KG1 (cell line): ENCODE data around the gene LCOR.

Experiments
- DNase-seq: peaks from one replicate; lab custom pipeline; 2025; lab: John Stamatoyannopoulos, UW

The LCOR gene

DNA sequence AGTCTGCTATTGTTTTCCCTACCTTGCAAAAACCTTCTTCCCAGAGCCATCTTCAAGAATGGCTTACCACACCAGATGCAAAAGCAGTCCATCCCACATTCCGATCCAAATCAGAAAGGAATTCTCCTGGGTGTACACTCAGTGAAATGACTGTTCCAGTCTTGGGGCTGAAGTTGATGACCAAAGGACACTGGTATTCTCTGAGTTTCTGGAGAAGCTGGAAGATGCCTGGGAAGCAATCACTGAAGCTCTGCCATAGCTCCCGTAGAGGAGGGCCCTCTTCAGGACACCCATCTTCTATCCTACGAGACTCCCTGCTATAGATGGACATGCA is 155.7 kb downstream of the LCOR start:
- no peak for DNase-seq

- no peak for DNase-seq
These were observed 156.3 kb downstream of the LCOR start for GRCh38 chr10:96988426-96988825.

- no peak for DNase-seq
These were observed 159.3 kb downstream of the LCOR start for GRCh38 chr10:96991313-96991841.

- DNase-seq: no peak
These were observed 160.6 kb downstream of the LCOR start for GRCh38 chr10:96992721-96993120.

- no peak for DNase-seq
These were observed 163.8 kb downstream of the LCOR start for GRCh38 chr10:96995851-96996250.

- DNase-seq: no peak
These were observed 164.3 kb downstream of the LCOR start for GRCh38 chr10:96996275-96996965.

DNA sequence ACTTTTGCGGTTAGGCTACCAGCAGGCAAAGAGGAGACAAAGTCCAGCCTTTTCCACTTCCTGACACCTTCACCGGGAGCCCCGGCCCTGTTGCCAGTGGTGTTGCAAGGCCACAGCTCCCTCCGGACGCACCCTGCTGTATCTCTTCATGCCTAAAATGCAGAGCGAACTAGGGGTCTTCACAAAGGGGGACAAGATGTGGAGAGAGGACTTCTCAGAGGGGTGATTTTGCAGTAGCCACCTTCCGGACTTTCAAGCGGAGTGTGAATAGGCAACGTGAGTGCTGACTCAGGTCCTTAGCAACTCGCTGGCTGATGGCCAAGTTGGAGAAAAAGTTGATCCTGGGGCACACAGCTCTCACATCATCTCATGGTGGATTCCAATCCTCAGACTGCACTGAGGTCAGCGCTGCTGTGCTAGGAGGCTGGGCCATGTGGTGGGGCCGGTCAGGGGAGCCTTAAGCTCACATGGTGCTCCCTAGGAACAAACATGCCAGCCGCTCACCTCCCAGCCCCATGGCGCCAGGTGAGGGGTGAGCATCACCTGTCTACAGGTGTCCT is 166.3 kb downstream of the LCOR start:
- no peak for DNase-seq

DNA sequence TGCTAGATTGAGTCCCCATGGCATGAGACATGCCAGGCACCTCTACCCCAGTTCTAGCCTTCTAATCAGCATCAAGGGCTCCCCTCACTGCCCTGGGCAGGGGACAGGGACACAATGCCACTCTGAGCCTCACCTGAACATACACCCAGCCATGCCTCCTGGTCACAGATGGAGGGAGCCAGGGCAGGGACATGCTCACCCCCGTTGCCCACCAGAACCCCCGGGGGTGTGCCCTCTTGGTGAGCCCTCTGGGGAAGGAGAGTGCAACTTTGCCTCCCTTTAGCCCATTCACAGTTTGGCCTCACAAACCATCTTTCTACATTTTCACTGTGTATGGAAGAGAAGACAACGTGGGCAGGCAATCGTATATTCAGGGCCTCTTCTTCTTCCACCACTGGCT is 167.2 kb downstream of the LCOR start:
- DNase-seq: no peak

DNA sequence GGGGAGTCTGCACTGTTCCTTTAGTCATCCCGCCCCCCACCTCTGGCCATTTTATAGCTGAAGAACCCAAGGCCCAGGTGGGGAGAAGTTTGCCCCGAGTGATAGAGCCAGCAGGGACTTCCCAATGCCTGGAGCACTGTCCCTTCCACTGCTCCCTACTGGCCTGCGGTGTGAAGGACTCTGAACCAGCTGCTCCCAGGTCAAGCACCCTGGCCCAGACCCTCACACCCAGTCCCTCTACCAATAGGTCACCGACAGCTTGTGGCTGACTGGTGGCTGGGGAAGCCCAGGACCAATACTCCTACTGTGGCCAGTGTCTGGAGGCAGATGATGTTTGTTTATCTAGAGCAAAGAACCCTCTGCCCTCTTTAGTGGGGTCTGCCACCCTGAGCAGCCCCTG is 167.9 kb downstream of the LCOR start:
- DNase-seq: no peak

DNA sequence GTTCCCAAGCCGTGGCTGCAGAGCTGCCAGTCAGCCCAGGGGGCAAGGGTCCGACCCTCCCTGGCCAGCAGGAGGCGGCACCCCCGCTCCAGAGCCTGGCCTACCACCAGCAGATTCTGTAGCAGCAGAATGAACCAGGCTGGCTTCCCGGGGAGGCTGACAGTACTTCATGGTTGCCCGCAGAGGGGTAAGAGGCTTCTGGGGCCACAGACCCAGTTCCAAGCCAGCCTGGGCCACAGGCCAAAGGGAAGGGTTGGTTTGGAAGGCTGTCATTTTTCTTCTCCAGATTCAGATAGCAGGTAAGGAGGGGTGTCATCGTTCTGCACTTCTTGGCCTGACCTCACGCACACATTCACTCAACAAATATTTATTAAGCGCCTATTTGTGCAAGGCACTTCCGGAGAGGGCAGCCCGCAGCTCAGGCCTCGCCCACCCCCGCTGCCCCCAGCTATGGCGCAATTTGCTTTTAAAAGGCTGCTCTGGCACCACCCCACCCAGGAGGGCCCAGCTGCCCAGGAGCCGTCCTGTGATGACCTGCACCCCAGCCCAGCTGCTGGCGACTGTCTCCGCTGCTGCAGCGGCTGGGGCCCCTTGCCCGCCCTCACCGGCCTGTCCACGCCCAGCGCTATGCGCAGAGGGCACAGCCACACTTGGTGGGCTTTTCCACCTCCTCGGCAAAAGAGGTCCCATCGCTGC is 168.5 kb downstream of the LCOR start:
- DNase-seq: no peak

DNA sequence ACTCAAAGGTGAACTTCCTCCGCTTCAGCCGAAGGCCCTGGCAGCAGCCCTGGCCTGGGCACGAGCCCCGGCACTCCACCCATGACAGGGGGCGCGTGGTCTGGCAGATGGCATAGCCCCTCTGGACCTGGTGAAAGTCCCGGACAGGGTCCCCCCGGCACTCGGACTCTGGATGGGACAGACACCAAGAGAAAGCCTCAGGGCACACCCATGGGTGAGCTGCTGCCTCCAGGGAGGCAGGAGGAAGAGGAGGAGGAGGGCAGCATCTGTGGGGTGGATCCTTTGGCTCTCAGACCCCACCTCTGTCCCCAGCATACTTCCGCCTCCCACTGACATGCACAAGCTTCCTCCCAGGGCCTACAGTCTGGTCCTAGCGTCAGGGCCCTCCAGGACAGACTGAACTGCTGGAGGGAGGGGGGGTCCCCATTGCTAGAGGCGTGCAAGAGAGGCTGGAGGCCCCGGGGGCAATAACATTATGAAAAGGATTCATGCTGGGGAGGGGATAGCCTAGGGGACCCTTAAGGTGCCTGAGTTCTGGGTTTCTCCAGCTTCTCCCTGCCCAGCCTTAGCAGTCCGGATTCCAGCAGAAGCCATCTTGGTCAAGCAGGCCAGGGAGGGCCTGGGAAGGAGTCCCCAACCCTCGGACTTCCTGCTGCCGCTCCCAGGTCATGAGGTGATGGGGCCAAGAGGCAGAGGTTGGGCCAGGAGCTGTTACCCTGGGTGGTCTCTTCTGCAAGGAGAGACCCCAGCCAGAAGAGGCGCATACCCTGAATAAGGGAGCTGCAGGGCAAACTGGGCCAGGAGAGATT is 169.3 kb downstream of the LCOR start:
- DNase-seq: no peak

DNA sequence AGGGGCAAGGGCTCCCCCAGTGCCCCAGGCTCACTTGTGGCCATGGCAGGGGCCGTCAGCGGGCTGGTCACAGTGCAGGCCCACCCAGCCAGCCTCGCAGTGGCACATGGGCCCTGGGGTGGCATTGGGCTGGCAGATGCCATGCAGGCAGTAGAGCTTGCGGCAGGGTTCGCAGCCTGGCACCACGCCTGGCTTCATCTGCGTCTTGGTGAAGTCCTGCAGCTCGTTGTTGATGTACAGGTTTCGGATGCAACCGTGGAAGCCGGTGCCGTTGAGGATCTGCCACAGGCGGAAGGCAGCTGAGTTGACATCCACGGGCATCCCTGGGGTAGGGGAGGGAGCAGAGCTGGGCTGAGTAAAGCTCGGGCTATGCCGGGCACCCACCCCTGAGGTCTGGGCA is 170.6 kb downstream of the LCOR start:
- no peak for DNase-seq

- no peak for DNase-seq
These were observed 171.2 kb downstream of the LCOR start for GRCh38 chr10:97003151-97003803.

GRCh38 chr10:97003804-97004201 is 171.7 kb downstream of the LCOR start:
- DNase-seq: no peak

DNA sequence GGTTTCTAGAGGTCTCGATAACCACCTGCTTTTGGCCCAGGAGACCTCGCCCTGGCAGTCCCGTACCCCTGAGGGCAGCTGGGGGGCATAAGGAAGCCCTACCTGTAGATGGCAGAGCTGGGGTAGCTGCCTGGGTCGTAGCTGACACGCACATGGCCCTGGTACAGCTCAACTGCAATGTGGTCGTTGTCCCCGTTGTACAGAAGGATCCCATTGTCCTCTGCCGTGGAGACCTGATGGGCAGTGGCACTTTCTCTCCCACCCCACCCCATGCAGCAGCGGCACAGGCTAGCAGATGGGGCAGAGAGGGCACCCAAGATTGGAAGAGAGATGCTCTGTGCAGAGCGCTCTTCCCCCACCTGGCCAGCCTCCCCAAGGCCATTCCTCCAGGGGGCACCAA is 172.5 kb downstream of the LCOR start:
- DNase-seq: no peak

GRCh38 chr10:97005349-97005748 is 173.3 kb downstream of the LCOR start:
- DNase-seq: no peak

DNA sequence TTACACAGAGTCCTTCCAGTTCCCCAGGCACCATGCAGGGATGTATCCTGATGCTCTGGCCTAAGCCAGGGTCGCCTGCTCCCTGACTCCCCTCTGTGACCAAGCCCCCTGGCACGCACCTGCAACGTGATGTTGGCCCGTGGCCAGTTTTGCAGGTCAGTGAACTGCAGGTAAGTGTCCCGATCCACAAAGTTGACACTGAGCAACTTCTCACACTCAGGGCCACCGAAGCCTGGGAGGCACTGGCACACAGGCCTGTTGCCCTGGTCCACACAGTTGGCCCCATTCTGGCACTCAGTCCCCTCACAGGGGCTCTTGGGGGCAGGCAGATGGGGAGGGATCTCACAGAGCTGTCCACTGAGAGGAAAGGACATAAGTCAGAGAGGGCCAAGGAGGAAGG is 174.3 kb downstream of the LCOR start:
- no peak for DNase-seq

- DNase-seq: no peak
These were observed 175.3 kb downstream of the LCOR start for GRCh38 chr10:97007417-97007816.

DNA sequence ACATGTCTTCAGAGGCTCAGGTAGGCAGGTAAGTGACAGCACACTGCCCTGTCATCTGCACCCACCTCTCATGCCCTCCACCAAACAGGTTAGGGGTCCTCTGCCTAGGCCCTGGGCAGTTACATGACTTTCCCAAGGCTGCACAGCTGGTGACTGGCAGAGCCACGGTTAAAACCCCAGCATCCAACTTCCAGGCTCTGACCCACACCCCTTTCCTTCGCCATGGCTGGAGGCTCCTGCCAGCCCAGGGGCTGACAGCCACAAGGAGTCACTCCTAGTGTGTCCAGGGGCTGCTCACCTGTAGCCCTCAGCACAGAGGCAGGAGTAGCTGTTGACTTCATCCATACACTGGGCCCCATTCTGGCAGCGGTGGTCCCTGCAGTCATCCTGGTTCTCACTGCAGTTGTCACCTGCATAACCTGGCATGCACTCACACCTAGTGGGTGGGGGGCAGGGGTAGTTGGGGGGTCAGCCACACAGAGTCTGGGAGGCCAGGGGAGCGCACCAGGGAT is 178.7 kb downstream of the LCOR start:
- DNase-seq: no peak

DNA sequence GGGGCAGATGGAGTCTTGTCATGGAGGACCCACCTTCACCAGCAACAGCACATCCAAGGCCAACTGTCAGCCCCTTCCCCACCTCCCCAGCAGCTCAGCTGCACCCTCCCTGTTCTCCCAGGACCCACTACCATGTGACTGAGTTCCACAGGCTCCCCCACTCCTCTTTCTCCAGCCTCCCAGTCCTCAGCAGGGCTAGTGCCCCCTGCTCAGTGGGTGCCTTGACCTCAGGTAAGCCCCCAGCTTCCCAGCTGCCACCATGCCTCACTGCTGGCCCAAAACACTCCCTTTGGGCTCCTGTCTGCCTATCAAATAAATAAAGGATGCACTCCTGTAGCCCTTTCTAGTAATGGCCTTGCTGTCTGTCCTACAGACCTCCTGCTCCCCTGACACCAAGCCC is 179.3 kb downstream of the LCOR start:
- no peak for DNase-seq

- DNase-seq: no peak
These were observed 180.4 kb downstream of the LCOR start for GRCh38 chr10:97012470-97012869.

DNA sequence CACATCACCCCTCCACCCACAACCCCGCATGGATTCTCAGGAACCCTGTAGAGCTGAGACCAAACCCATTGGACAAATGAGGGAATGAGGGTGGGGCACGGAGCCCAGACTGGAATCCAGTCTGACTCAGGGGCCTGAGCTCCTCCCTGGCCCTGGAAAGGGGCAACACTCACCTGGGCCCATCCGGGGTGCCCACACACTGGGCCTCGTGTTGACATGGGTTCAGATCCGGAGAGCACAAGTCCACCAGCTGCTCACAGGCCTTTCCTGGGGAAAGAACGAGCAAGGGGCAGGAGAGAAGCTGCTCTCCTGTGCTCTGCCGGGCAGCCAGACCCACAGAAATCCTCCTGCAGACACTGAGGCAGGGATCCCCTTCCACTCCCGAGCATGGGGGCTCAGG is 181.5 kb downstream of the LCOR start:
- DNase-seq: no peak
